Activated T-cell treated with anti-CD3 and anti-CD28 coated beads for 24 hours (primary cell): ENCODE results near the gene PCSK4.
"Not testable (repeated sequence)": the region's sequence is repeated elsewhere in the genome, so short reads cannot be mapped to it uniquely, and the experiment has no call there.

Experiments used
- DNase-seq: peaks from one replicate; pipeline ENCODE4 v3.0.0-alpha.2; 2020; ENCODE audit warnings: low read depth

Gene PCSK4

DNA sequence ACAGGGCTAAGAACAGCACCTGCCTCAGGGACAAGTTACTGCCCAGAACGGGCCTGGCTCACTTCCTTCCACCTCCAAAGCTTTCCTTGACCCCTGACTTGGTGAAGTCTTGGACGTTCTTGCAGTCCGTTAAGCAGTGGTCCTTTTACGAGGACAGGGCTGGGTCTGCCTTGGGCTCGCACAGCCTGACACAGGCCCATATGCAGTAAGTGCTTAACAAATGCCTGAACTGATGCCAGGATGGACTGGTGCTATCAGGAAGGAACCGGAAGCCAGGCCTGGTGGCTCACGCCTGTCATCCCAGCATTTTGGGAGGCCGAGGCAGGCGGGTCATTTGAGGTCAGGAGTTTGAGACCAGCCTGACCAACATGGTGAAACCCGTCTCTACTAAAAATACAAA lies 31.9 kb upstream of the PCSK4 start:
- DNase-seq: no peak

DNA sequence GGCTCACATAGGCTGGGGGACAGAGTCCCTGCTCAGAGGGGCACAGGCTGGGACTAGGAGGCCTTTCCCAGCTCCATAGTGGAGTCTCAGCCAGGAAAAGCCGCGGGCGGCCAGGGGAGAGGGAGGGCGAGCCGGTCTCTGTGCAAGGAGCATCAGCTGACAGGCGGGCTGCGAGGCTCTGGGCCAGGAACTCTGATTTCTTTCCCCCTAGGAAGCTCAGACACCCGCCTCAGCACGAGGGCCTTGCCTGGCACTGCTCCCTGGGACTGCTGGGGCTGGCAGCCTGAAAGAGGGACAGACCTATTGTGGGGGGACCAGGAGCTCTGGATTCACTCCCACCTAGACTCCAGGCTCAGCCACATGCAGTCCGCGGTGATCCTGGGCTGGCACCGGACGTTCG lies 31.5 kb upstream of the PCSK4 start:
- DNase-seq: no peak

DNA sequence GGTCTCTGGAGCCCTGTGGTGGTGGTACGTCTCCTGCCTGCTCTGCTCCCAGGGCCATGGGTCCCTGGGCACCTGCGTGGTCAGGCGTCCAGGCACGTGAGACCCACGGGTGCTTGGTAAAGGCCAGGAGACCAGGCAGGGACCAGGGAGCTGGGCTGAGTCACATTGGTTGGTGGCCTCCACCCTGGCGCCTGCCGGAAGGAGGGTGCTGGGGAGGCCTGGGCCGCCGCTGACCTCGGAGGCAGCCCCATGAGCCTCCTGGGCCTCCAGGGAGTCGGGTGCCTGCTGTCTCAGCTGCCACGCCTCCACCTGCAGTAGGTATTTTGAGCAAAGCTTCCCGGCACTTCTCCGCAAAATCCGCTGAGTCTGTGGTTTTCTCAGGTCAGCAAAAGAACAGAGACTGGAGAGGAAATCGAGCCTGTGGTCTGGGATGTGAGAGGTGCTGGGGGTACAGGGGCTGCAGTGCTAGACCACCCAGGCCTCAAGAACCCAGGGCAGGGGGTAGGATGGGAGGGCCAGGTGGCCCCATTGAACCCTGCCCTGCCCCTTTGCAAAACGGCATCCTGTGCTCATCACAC lies 30.1 kb upstream of the PCSK4 start:
- DNase-seq: no peak

DNA sequence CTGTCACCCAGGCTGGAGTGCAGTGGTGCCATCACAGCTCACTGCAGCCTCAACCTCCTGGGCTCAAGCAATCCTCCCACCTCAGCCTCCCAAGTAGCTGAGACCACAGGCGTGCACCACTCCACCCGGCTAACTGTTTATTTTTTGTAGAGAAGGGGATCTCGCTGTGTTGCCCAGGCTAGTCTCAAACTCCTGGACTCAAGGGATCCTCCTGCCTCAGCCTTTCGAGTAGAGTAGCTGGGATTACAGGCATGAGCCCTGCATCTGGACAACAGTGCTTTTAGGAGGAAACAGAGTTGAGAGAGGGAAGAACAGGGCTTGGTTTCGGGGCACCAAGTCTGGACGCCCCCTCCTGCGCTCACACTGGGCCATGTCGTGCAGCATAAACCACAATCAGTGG lies 29.7 kb upstream of the PCSK4 start:
- not testable (repeated sequence) for DNase-seq

DNA sequence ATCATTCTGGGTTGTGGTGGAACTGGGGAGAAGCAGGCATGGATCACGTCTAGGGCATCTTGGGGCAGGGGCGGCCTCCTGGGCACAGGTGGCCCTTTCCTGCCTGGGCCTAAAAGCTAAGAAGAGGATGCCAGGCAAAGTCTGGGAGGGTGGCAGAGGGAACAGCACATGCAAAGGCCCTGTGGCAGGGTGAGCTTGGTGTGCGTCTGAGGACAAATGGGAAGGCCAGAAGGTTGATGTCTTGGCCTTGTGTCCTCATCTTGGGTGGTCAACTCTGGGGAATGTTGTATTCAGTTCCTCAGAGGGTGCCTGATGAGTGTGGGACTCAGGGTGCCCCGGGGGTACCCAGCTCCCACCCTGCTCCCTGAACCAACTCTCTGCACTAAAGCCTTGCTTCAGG lies 28.3 kb upstream of the PCSK4 start:
- DNase-seq: no peak

DNA sequence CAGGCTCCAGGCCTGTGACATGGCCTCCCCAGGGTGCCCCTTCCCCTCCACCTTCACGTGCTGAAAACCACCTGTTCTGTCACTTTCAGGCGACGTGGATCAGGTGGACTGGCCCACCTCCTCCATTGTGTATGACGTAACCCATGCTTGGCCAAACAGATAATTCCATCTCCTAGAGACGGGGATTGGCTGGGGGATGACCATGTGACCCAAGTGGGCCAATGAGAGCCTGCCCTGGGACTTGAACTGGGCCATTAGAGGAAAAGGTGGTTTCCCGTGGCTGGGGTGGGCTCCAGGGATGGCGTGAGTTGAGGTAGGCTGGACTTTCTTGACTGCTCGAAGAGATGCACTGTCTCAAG lies 26.2 kb upstream of the PCSK4 start:
- no peak for DNase-seq

GRCh38 chr19:1514986-1515721 lies 25.0 kb upstream of the PCSK4 start:
- DNase-seq: no peak

DNA sequence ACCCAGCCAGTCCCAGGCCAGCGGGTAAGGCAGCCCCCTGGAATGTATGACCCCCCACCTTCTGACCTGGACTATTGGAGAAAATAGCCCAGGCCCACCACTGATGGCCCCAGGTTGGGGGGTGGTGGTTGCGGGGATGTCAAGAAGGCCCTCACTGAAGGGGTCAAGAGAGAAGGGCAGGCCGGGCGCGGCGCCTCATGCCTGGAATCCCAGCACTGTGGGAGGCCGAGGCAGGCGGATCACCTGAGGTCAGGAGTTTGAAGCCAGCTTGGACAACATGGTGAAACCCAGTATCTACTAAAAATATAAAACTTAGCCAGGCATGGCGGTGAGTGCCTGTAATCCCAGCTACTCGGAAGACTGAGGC lies 24.1 kb upstream of the PCSK4 start:
- DNase-seq: no peak

DNA sequence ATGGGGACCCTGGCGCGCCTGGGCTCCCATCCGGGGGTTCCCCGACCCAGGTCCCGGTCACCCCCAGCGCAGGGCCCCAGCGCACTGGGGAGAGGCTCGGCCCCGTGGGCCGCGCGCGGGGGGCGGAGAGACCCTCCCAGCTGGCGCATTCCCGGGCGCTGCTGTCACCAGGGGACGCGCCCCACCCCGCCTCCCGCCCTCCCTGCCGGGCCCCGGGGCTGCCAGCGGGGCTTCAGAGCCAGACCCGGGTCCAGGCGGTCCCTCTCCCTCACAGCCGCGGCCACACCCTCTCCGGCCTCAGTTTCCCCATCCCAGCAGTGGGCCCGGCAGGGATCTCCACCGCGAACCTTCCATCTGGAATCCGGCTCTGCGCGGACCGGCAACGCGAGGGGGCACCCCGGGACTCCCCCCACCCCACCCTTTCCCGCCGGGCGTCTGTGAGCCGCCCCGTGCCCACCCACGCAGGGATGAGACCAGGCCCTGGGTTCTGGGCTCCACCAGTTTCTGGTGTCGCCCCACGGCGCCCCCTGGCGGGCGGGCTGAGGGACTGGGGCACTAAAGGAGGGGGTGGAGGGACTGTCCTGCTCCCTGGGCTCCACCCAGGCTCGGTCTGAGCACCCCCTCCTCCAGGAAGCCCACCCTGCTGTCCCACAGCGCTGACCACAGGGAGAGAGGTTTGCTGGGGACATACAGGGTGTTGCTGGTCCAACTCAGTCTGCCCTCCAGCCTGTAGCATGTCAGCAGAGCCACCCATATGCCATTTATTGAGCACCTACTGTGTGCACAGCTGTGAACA lies 23.5 kb upstream of the PCSK4 start:
- peak; percentile 44 for DNase-seq

DNA sequence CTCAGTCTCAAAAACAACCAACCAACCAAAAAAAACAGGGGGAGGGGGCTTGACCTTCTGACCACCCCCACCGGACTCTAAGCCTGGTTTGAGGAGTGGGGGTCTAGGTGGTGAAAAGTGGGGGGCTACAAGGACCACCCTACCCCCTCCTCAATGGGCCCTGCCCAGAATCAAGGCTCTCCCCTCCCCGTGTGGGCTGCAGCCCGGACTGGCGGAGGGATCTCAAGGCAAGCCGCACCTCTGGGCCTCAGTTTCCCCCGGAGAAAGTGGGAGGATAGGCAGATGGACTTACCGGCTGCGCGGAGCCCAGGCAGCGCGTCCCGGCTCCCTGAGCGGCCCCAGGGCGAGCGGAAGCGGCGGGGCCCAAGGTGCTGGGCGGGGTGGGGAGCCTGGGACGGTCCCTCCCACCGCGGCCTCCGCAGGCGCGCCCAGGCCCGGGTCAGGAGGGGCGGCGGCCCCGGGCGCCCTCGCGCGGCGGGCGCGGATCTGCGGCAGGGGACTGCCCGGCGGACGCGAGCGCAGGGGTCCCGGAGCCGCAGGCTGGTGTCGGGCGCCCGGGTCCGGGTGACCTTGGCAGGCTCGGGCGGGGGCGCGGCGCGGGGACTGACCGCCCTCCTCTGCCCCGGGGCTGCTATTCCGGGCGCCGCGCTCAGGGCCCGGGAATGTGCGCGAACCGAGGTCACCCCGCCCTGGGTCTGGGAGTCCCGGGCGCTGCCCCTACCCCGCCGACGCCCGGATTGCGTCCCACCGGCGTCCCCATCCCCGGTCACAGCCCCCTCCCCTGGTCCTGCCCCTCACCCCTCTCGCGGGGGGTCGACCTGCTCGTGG lies 22.7 kb upstream of the PCSK4 start, which contains the start of gene ADAMTSL5:
Gene ADAMTSL5 (minus strand): TSS at position 349 of the 828 bp plus-strand sequence. CDS start 2,076 bp downstream, outside the sequence.
- peak; percentile 62 for DNase-seq

- DNase-seq: no peak
These were observed 21.5 kb upstream of the PCSK4 start for GRCh38 chr19:1511318-1512317.

- no peak for DNase-seq
These were observed 20.7 kb upstream of the PCSK4 start for GRCh38 chr19:1510807-1511206.

DNA sequence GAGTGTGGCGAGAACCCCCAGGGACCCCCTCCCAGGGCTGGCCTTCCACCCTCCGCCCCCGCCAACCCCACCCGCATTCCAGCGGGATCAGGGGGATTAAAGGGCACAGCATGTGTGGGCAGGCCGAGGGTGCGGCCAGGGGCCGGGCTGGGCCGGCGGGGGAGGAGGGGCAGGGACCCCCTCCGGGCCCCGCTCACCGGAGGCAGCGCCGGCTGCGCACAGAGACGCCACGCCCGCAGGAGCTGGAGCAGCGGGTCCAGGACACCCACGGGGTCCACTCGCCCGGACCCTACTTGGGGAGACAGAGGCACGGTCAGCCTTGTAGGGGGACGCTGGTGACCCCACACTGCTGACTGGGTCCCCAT lies 20.3 kb upstream of the PCSK4 start:
- DNase-seq: no peak

GRCh38 chr19:1509602-1510441 lies 19.7 kb upstream of the PCSK4 start:
- no peak for DNase-seq

GRCh38 chr19:1508507-1508856 lies 18.3 kb upstream of the PCSK4 start:
- DNase-seq: no peak

DNA sequence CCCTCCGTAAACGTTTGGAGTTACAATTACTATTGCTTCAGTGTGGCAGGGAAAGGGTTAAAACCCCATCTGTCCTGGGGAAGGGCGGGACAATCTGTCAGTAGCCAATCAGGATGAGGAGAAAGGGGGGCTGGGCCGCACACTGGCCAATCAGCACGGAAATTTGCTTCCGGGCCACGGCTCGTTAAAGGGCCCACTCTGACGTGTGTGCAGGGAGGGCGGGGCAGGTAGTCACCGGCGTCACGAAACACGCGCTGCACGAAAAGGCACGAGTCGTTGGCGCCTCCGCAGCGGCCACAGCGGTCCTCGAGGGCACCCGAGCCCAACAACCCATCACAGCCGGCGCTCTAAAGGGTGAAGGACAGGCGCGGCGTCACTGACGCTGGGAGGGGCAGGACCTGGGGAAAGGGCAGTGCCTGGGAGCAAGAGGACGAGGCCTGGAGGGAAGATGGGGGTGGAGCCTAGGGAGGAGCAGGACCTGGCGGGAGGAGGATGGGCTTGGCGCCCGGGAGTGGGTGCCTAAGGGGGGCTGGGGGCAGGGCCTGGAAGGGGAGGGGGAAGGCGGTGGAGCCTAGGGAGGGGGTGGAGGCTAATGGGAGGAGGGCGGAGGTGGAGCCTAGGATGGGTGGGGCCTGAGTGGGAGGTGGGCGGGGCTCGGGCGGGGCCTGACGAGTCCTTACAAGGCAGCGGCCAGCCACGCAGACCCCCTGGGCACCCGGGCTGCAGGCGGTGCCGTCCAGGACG lies 17.8 kb upstream of the PCSK4 start:
- DNase-seq: peak; percentile 88

DNA sequence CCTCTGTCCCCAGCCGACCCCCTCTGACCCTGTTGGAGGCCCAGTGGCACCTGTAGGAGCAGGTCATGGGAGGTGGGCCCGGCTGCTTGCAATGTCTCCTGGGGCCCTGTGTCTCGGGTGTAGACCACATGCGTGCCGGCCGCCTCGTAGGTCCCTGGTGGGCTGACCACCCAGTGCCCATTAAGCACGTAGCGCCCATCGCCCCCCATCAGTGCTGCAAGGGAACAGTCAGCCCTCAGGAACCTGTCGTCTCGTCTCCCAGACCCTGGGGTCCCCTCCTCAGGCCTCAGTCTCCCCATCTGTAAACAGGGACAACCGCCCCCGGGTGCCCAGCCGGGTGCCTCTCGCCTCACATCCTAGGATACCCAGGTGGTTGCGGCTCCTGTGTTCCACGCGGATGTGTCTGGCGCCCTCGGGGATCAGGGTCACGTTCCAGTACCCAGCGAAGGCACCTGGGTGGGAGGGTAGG lies 17.1 kb upstream of the PCSK4 start:
- DNase-seq: no peak

DNA sequence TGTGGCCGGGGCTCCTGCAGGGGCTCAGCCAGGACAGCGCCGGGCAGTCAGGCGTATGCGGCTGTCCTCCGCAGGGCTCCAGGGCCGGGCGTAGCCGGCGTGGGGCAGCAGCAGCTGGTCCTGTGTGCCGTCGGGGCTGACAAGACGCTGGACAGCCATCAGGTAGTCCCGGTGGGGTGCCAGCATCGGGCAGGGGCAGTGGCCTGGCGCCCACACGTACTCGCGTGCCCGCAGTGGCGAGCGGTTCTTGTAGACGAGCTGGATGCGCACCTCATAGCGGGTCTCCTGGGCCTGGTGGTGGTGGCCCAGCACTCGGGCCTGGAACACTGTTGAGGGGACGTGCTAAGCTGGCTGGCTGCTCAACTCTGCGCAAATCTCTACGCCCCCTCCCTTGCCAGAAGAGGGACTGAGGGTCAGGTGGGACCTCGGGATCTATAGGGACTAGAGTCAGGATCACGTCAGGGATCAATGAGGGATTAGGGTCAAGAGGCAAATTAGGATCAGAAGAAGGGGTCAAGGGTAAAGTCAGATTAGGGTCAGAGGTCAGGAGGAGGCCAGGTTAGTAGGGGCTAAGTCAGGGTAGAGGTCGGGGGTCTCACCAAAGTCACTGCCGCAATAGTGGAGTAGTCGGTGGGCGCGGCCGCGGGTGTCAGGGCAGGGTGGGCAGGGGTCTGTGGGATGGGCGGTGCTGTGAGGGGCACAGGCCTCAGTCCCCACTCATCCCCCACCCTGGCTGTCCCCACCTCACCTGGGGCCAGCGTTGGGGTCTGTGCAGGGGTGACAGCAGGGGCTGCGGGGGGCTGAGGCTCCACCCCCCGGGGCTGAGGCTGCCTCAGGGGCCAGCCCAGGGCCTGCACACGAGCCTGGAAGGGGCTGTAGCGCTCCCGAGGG lies 16.1 kb upstream of the PCSK4 start:
- DNase-seq: no peak
